ENCODE data around the gene GUCY1A2. TPM values are rescaled to one million over a fixed set of nuclear protein-coding genes. Genes with fewer than 3 reads are reported as not detected.

Gene GUCY1A2
- total RNA-seq, 4 donors from 2014 or later, result 2.9 to 8.6 (median 6.4) TPM

DNA sequence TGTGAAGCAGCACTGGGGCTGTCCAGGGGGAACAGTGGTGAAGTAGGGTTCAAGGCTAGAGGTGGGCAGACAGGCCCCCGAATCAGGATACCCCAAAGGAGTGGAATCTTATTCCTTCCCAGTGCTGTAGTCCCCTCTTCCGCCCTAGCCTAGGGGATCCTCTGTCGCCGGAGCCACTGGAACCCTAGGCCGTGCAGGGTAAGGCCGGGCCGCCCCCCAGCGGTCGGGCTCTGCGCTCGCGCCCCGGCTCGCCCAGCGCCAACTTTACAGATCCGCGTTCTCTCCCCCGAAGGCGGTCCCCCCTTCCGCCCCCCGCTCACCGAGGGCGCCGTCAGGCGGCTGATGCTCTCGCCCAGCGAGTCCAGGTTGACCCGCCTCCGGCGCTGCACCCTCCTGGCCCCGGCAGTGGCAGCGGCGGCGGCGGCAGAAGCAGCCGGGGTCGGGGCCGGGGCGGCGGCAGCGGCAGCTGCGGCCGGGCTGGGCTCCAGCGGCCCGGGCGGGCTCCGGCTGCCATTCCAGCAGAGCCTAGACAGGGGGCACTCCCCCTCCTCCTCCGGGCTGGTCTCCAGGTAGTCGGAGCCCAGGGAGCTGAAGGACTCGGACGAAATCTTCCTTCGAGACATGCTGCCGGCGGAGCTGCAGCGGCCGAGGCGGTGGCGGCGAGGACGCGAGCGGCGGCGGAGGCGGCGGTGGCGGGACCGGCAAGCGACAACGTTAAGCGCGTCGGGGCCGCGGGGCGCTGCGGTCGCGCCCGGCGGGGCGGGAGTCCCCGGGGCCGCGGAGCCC is 650 bp downstream of the GUCY1A2 start:
- peak overlapping the region in 3 of 4 donors; percentile 1 to 51 (median 33) for H3K27ac ChIP-seq
- H3K4me1 ChIP-seq, result peaks cover 4 to 8% of the 10 kb centered on the region in 2 donors
- DNase-seq (peak in 1 of 2 donors; percentile 10), ATAC-seq (peak; percentile 50 to 51)
- H3K27me3 ChIP-seq, result peaks cover 15 to 56% (median 36%) of the 10 kb centered on the region in 3 donors
- TF ChIP-seq POLR2A (IDR thresholded peaks at IDR 0.05) (no peak), CTCF (IDR thresholded peaks at IDR 0.05 in 4 of 5, conservative IDR thresholded peaks at IDR 0.05 in 1 of 5) (peak in 4 of 5 experiments; percentile 23 to 35 (median 26))
- intact Hi-C loops (cut with DNase I; ENCODE audit: low total_unique reads) (no loop called here), in situ Hi-C loops (cut with MboI; ENCODE audit: low sequenced_read_pairs in 4 of 4) (no loop called here)
- no peaks in the 10 kb centered on the region for H3K36me3 ChIP-seq
- no peaks in the 10 kb centered on the region for H3K9me3 ChIP-seq
- H3K4me3 ChIP-seq, result peak overlapping the region; percentile 33 to 53 (median 46)

DNA sequence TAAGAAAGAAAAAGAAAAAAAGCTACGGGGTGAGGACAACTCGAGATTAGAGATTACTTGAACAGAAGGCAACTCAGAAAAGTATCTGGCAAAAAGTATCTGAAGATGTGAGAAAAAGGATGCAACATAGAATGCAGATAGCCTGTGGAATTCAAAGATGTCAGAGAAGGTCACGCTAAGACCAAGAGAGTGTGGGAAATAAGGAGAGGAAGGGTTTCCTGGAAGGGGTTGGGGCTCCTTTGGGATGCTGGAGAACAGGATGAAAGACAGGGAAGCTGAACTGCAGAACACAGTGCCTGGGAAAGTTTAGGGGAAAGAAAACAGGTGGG is 1.2 kb downstream of the GUCY1A2 start:
- Histone ChIP-seq H3K9me3 (no peaks in the 10 kb centered on the region), H3K27ac (peak overlapping the region in 3 of 4 donors; percentile 1 to 51 (median 33)), H3K27me3 (peaks cover 15 to 52% (median 31%) of the 10 kb centered on the region in 3 donors), H3K4me1 (peaks cover 4 to 8% of the 10 kb centered on the region in 2 donors), H3K36me3 (no peaks in the 10 kb centered on the region), H3K4me3 (peak overlapping the region; percentile 33 to 53 (median 46))
- intact Hi-C loops (cut with DNase I; ENCODE audit: low total_unique reads), result no loop called here
- in situ Hi-C loops (cut with MboI; ENCODE audit: low sequenced_read_pairs in 4 of 4), result no loop called here
- ATAC-seq (peak; percentile 16 to 22), DNase-seq (no peak)
- TF ChIP-seq CTCF (IDR thresholded peaks at IDR 0.05 in 4 of 5, conservative IDR thresholded peaks at IDR 0.05 in 1 of 5) (no peak), POLR2A (IDR thresholded peaks at IDR 0.05) (no peak)

- TF ChIP-seq CTCF (IDR thresholded peaks at IDR 0.05 in 4 of 5, conservative IDR thresholded peaks at IDR 0.05 in 1 of 5) (no peak), POLR2A (IDR thresholded peaks at IDR 0.05) (no peak)
- H3K36me3 ChIP-seq, result no peaks in the 10 kb centered on the region
- no peak overlapping the region for H3K27ac ChIP-seq
- no peak for ATAC-seq
- peaks cover 15 to 32% (median 23%) of the 10 kb centered on the region in 3 donors for H3K27me3 ChIP-seq
- in situ Hi-C loops (cut with MboI; ENCODE audit: low sequenced_read_pairs in 4 of 4), result no loop called here
- peaks cover 4 to 8% of the 10 kb centered on the region in 2 donors for H3K4me1 ChIP-seq
- intact Hi-C loops (cut with DNase I; ENCODE audit: low total_unique reads), result no loop called here
- H3K9me3 ChIP-seq, result no peaks in the 10 kb centered on the region
- no peak for DNase-seq
- H3K4me3 ChIP-seq, result peak overlapping the region in 1 of 4 donors; percentile 50
Measured at GRCh38 chr11:107014871-107015270, 3.4 kb downstream of the GUCY1A2 start.

GRCh38 chr11:107011977-107012376 is 6.3 kb downstream of the GUCY1A2 start:
- peaks cover 0 to 10% (median 10%) of the 10 kb centered on the region in 3 donors for H3K27me3 ChIP-seq
- in situ Hi-C loops (cut with MboI; ENCODE audit: low sequenced_read_pairs in 4 of 4), result no loop called here
- H3K4me1 ChIP-seq, result no peaks in the 10 kb centered on the region
- no peak for TF ChIP-seq POLR2A (IDR thresholded peaks at IDR 0.05)
- no peak for TF ChIP-seq CTCF (IDR thresholded peaks at IDR 0.05 in 4 of 5, conservative IDR thresholded peaks at IDR 0.05 in 1 of 5)
- no peaks in the 10 kb centered on the region for H3K36me3 ChIP-seq
- no peak overlapping the region for H3K4me3 ChIP-seq
- no peak overlapping the region for H3K27ac ChIP-seq
- intact Hi-C loops (cut with DNase I; ENCODE audit: low total_unique reads), result no loop called here
- DNase-seq (no peak), ATAC-seq (no peak)
- no peaks in the 10 kb centered on the region for H3K9me3 ChIP-seq
